Chondrocyte (in vitro differentiated cells): ENCODE results near the gene KLRC4. TPM values are rescaled to one million over a fixed set of nuclear protein-coding genes. Genes with fewer than 3 reads are reported as not detected.
A peak's percentile ranks its signal among the peaks of the same experiment; 100 is the strongest.
"Not testable (repeated sequence)": the region's sequence is repeated elsewhere in the genome, so short reads cannot be mapped to it uniquely, and the experiment has no call there.

ENCODE experiments used
- DNase-seq: peaks from one replicate; pipeline ENCODE4 v3.0.0; 2021; ENCODE audit warnings: mixed read lengths, low spot score
- H3K27ac Mint-ChIP-seq: one replicate; pipeline ENCODE4 v1.8.0; 2021; ENCODE audit warnings: mild to moderate bottlenecking, moderate library complexity, mixed read lengths; ENCODE audit not compliant: unreplicated experiment
- H3K27me3 Mint-ChIP-seq: 2 replicates; pipeline ENCODE4 v1.8.0; 2021; ENCODE audit warnings: low read depth, mixed read lengths
- H3K36me3 Mint-ChIP-seq: 2 replicates; pipeline ENCODE4 v1.8.0; 2021; ENCODE audit warnings: low read depth, mixed read lengths
- H3K4me1 Mint-ChIP-seq: 2 replicates; pipeline ENCODE4 v1.8.0; 2021; ENCODE audit warnings: low read depth, mild to moderate bottlenecking, mixed read lengths
- H3K4me3 Mint-ChIP-seq: one replicate; pipeline ENCODE4 v1.8.0; 2021; ENCODE audit warnings: mild to moderate bottlenecking, moderate library complexity, mixed read lengths; ENCODE audit not compliant: unreplicated experiment
- H3K9me3 Mint-ChIP-seq: 2 replicates; pipeline ENCODE4 v1.8.0; 2021; ENCODE audit warnings: low read depth, mixed read lengths
- CTCF ChIP-seq: fragments of 200-600 bp; sonication (generic); IDR thresholded peaks from 2 replicates; pipeline ENCODE4 v1.5.0; 2021; ENCODE audit warnings: antibody characterized with exemption, mild to moderate bottlenecking, moderate library complexity
- total RNA-seq: library from RNA; stranded (reverse); gene quantifications from 3 replicates; pipeline ENCODE4 v1.2.1, GENCODE V29; 2021

Gene KLRC4
- total RNA-seq, 1 donor from 2014 or later = not detected

DNA sequence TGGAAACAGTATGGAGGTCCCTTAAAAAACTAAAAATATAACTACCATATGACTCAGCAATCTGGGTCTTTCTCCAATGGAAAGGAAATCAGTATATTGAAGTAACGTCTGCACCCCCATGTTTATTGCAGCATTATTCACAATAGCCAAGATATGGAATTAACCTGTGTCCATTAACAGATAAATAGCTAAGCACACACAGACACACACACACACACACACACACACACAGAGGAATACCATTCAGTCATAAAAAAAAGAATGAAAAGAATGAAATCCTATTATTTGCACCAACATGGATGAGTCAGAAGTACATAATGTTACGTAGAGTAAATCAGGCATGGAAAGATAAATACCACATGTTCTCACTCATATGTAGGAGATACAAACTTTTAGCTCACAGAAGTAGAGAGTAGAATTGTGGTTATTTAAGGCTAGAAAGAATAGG lies 24.4 kb downstream of the KLRC4 start:
- peaks cover 1% of the 10 kb centered on the region for H3K36me3 Mint-ChIP-seq
- H3K27ac Mint-ChIP-seq = peak overlapping the region; percentile 88
- H3K4me1 Mint-ChIP-seq = peaks cover 26% of the 10 kb centered on the region
- no peak overlapping the region for H3K4me3 Mint-ChIP-seq
- H3K9me3 Mint-ChIP-seq = peaks cover 14% of the 10 kb centered on the region
- H3K27me3 Mint-ChIP-seq = no peaks in the 10 kb centered on the region
- DNase-seq = no peak
- TF ChIP-seq CTCF = no peak

GRCh38 chr12:10384191-10384590 lies 25.4 kb downstream of the KLRC4 start:
- peaks cover 14% of the 10 kb centered on the region for H3K9me3 Mint-ChIP-seq
- H3K4me1 Mint-ChIP-seq = peaks cover 24% of the 10 kb centered on the region
- peaks cover 1% of the 10 kb centered on the region for H3K36me3 Mint-ChIP-seq
- H3K27ac Mint-ChIP-seq = peak overlapping the region; percentile 18
- no peaks in the 10 kb centered on the region for H3K27me3 Mint-ChIP-seq
- DNase-seq = no peak
- H3K4me3 Mint-ChIP-seq = no peak overlapping the region
- TF ChIP-seq CTCF = no peak

- DNase-seq = no peak
- H3K4me1 Mint-ChIP-seq = peaks cover 17% of the 10 kb centered on the region
- no peak overlapping the region for H3K27ac Mint-ChIP-seq
- peaks cover 1% of the 10 kb centered on the region for H3K36me3 Mint-ChIP-seq
- no peak for TF ChIP-seq CTCF
- peaks cover 14% of the 10 kb centered on the region for H3K9me3 Mint-ChIP-seq
- H3K27me3 Mint-ChIP-seq = no peaks in the 10 kb centered on the region
- no peak overlapping the region for H3K4me3 Mint-ChIP-seq
These were observed 27.5 kb downstream of the KLRC4 start for GRCh38 chr12:10381928-10382628.

DNA sequence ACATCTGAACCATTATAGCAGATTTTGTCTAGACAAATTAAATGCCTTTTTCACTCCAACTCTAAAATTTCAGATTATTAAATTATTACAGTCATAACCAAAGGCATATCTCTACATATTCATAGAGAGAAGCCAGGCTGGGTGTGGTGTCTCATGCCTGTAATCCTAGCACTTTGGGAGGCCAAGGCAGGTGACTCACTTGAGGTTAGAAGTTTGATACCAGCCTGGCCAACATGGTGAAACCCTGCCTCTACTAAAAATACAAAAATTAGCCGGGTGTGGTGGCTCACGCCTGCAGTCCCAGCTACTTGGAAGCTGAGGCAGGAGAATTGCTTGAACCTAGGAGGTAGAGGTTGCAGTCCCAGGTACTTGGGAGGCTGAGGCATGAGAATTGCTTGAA lies 30.8 kb downstream of the KLRC4 start:
- H3K9me3 Mint-ChIP-seq, H3K27ac Mint-ChIP-seq, H3K4me3 Mint-ChIP-seq: not testable (repeated sequence)

DNA sequence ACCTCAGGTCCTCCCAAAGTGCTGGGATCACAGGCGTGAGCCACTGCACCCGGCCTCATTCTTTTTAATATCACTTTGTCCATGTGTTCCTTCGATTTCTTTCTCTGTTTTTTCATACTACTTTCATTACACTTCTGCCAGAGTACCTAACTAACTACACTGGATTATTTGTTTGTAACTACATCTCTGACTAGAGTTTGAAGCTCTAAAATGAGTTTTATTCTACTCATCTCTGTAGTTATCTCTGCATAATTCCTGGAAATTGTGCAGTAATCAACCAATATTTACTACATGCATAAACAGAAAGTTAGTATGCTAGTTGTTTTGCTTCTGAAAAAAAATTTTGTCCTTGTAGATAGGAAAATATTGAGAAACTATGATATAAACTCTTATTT lies 34.9 kb downstream of the KLRC4 start:
- Mint-ChIP-seq H3K4me3 (no peak overlapping the region), H3K36me3 (no peaks in the 10 kb centered on the region), H3K4me1 (peaks cover 3% of the 10 kb centered on the region), H3K27ac (no peak overlapping the region), H3K27me3 (no peaks in the 10 kb centered on the region), H3K9me3 (peaks cover 4% of the 10 kb centered on the region)
- TF ChIP-seq CTCF = no peak
- no peak for DNase-seq

More for the DNA sequence above, 30.8 kb downstream of the KLRC4 start:
- H3K27me3 Mint-ChIP-seq, DNase-seq, H3K36me3 Mint-ChIP-seq, H3K4me1 Mint-ChIP-seq: not testable (repeated sequence)

DNA sequence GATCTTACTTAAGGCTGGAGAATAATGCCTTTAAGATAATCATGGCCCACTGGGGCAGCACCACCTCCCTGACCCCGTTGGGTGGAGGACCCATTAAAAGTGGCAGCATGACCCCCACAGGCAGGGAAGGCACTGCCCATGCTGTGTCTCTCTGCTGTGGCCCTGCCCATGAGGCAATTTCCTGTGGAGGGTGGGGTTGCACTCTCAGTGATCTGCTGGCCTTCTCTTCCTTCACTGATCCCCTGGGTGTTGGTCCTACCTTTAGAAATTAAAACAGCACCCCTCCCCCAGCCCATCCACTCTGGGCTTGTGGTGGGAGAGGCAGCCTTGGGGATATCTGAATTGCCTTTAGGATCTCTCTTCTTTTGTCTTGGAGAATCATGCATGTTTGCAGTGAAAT lies 37.0 kb downstream of the KLRC4 start:
- H3K4me1 Mint-ChIP-seq = peaks cover 7% of the 10 kb centered on the region
- H3K9me3 Mint-ChIP-seq = peaks cover 7% of the 10 kb centered on the region
- H3K27me3 Mint-ChIP-seq = no peaks in the 10 kb centered on the region
- TF ChIP-seq CTCF = no peak
- H3K27ac Mint-ChIP-seq = no peak overlapping the region
- DNase-seq = no peak
- no peaks in the 10 kb centered on the region for H3K36me3 Mint-ChIP-seq
- H3K4me3 Mint-ChIP-seq = no peak overlapping the region

- not testable (repeated sequence) for H3K27ac Mint-ChIP-seq, H3K4me3 Mint-ChIP-seq, H3K9me3 Mint-ChIP-seq, H3K4me1 Mint-ChIP-seq, DNase-seq, H3K36me3 Mint-ChIP-seq, H3K27me3 Mint-ChIP-seq
These were observed 37.5 kb downstream of the KLRC4 start for GRCh38 chr12:10371893-10372535.
